Vagina (tissue), 2 donors: Measurements from ENCODE around the gene TWNK.

Experiments used
- POLR2A ChIP-seq, 2 donors: fragments of 450-650 bp; IDR thresholded peaks; one replicate each; pipeline ENCODE4 v1.6.1; 2017; ENCODE audit warnings: antibody characterized with exemption in 2 of 2, mild to moderate bottlenecking in 2 of 2, moderate library complexity in 2 of 2
- POLR2AphosphoS5 ChIP-seq, 2 donors: sonication (generic); formaldehyde crosslinking; IDR thresholded peaks; one replicate each; pipeline ENCODE4 v1.9.0; 2017; ENCODE audit warnings: antibody characterized with exemption in 2 of 2, mild to moderate bottlenecking in 2 of 2, low read depth in 1 of 2; ENCODE audit not compliant: insufficient read depth in 1 of 2
- TF ChIP-seq, protein P1 (sequence below), 3 experiments: fragments of 450-650 bp in 2 of 3; fragments of 200-600 bp in 1 of 3; sonication (generic) in 1 of 3; IDR thresholded peaks; one replicate each; pipeline ENCODE4 v1.5.1; 2017 to 2019; ENCODE audit warnings: antibody characterized with exemption in 3 of 3, mild to moderate bottlenecking in 2 of 3, moderate library complexity in 2 of 3

DNA sequence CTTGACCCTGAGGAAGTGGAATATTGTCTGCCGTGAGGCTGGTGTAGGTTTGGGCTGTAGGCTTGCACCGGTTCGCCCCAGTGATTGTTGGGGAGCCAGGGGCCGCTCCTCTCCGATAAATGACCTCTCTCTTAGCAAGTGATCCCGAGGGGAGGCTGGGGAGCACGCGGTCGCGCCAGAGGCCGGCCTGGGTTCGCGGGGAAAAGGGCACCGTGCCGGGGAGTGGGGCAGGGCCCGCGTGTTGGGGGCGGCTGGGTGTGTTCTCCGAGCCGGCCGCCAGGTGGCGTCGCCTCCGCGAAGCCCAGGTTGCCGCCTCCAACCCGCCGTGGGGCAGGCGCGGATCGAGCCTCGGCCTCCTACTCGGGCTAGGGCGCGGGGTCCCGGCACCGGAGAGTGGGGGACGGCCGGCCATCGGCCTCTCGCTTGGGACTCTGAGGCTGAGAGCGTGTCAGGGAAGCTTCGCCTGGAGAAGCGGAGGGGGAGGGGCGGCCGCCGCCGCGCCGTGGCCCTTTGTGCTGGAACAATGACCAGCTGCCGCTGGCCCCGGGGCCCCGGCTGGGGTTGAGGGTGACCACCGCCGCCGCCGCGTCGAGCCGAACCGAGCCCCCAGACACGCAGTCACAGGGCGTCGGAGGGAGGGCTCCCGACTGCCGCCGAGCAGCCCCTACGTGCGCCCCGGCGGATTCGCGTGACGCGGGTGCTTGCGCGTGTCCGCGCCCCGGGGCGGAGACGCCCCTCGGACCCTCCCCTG lies 11.8 kb downstream of the TWNK start:
- TF ChIP-seq, protein P1, sequence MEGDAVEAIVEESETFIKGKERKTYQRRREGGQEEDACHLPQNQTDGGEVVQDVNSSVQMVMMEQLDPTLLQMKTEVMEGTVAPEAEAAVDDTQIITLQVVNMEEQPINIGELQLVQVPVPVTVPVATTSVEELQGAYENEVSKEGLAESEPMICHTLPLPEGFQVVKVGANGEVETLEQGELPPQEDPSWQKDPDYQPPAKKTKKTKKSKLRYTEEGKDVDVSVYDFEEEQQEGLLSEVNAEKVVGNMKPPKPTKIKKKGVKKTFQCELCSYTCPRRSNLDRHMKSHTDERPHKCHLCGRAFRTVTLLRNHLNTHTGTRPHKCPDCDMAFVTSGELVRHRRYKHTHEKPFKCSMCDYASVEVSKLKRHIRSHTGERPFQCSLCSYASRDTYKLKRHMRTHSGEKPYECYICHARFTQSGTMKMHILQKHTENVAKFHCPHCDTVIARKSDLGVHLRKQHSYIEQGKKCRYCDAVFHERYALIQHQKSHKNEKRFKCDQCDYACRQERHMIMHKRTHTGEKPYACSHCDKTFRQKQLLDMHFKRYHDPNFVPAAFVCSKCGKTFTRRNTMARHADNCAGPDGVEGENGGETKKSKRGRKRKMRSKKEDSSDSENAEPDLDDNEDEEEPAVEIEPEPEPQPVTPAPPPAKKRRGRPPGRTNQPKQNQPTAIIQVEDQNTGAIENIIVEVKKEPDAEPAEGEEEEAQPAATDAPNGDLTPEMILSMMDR (IDR thresholded peaks at IDR 0.05), result peak; percentile 87 to 95 (median 95)
- TF ChIP-seq POLR2AphosphoS5 (IDR thresholded peaks at IDR 0.05; ENCODE audit: insufficient read depth in 1 of 2, low read depth in 1 of 2), result peak in 1 of 2 donors; percentile 92
- TF ChIP-seq POLR2A (IDR thresholded peaks at IDR 0.05), result peak in 1 of 2 donors; percentile 96
